Measurements from ENCODE around the gene MRPL23.

Gene MRPL23

DNA sequence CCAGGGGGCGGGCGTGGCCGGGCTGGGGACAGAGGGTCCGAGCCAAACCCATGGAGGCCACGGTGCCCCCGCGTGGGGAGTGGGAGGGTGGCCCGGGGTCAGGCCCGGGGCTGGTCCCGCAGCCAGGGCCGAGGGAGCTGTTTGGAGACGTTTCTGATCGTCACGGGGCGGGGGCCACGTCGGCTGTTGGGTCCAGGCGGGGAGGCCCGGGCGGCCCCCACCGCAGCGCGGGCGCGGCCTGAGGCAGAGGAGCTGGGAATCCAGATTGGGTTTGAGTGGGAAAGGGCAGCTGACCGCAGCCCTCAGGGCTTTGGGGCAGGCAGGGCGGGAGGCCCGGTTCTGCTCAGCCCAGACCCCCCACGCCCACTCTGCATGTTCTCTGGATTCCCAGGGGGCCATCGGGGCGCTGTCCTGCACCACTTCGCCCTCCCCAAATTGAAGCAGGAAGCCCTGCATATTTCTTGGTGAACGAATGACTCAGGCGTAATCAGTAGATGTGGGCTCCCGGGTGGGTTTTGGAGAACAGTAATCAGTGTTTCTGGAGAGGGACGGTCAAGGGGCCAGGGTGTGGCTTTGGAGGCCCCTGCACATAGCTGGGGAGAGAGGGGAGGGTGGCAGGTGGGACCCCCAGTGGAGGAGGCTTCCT is 583 bp downstream of the MRPL23 start:
- TF ChIP-seq SIN3A (IDR thresholded peaks at IDR 0.05; ENCODE audit: borderline replicate concordance, insufficient read depth, low read length) (no peak), POLR2AphosphoS5 (IDR thresholded peaks at IDR 0.05; ENCODE audit: low read depth, low read length) (no peak), FOXP2 (optimal IDR thresholded peaks at IDR 0.05; ENCODE audit: borderline replicate concordance, extremely low read depth, extremely low read length, insufficient read depth) (no peak), TAF1 (IDR thresholded peaks at IDR 0.05; ENCODE audit: borderline replicate concordance, insufficient read depth, low read length) (no peak)
- TF ChIP-seq, protein P1, sequence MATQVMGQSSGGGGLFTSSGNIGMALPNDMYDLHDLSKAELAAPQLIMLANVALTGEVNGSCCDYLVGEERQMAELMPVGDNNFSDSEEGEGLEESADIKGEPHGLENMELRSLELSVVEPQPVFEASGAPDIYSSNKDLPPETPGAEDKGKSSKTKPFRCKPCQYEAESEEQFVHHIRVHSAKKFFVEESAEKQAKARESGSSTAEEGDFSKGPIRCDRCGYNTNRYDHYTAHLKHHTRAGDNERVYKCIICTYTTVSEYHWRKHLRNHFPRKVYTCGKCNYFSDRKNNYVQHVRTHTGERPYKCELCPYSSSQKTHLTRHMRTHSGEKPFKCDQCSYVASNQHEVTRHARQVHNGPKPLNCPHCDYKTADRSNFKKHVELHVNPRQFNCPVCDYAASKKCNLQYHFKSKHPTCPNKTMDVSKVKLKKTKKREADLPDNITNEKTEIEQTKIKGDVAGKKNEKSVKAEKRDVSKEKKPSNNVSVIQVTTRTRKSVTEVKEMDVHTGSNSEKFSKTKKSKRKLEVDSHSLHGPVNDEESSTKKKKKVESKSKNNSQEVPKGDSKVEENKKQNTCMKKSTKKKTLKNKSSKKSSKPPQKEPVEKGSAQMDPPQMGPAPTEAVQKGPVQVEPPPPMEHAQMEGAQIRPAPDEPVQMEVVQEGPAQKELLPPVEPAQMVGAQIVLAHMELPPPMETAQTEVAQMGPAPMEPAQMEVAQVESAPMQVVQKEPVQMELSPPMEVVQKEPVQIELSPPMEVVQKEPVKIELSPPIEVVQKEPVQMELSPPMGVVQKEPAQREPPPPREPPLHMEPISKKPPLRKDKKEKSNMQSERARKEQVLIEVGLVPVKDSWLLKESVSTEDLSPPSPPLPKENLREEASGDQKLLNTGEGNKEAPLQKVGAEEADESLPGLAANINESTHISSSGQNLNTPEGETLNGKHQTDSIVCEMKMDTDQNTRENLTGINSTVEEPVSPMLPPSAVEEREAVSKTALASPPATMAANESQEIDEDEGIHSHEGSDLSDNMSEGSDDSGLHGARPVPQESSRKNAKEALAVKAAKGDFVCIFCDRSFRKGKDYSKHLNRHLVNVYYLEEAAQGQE (IDR thresholded peaks at IDR 0.05; ENCODE audit: insufficient read depth in 1 of 2, low read depth in 2 of 2, low read length in 2 of 2): no peak

DNA sequence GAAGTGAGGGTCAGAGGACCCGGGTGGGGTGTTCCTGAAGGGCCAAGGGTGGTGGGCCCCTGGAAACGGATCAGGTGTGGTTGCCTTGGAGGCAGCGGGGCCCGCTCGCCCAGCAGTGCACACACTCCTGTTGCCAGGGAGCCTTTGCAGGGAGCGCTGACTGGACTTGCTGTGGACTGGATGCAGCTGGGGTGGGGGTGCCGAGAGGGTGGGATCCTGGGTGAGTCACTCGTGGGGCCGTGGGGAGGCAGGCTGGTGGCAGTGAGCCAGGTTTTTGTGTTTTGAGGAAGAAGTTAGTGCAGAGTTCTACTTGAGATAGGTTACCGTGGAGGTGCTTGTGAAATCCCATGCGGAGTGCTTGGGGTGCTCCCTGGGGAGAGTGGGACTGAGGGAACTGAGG is 1.3 kb downstream of the MRPL23 start:
- TF ChIP-seq FOXP2 (optimal IDR thresholded peaks at IDR 0.05; ENCODE audit: borderline replicate concordance, extremely low read depth, extremely low read length, insufficient read depth): no peak
- no peak for TF ChIP-seq SIN3A (IDR thresholded peaks at IDR 0.05; ENCODE audit: borderline replicate concordance, insufficient read depth, low read length)
- no peak for TF ChIP-seq TAF1 (IDR thresholded peaks at IDR 0.05; ENCODE audit: borderline replicate concordance, insufficient read depth, low read length)
- TF ChIP-seq, protein P1 (IDR thresholded peaks at IDR 0.05; ENCODE audit: insufficient read depth in 1 of 2, low read depth in 2 of 2, low read length in 2 of 2): no peak
- TF ChIP-seq POLR2AphosphoS5 (IDR thresholded peaks at IDR 0.05; ENCODE audit: low read depth, low read length): no peak

DNA sequence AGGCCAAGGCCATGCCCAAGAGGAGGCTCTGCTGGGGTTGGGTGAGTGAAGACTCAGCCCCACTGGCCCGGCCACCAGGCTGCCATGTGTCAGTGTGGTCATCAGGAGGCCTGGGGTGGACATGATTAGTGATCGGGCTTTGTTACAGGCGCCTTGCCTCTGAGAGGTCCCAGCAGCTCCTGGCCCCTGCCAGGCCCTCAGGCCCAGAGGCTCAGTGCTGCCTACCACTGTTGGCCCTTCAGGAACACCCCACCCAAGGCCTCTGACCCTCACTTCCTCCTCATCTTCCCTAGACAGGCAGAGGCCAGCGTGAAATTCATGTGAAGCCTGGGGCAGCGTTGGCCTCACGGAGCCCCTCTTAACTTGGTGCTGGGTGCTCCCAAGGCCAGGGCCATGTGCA is 2.2 kb downstream of the MRPL23 start:
- no peak for TF ChIP-seq FOXP2 (optimal IDR thresholded peaks at IDR 0.05; ENCODE audit: borderline replicate concordance, extremely low read depth, extremely low read length, insufficient read depth)
- TF ChIP-seq POLR2AphosphoS5 (IDR thresholded peaks at IDR 0.05; ENCODE audit: low read depth, low read length): no peak
- TF ChIP-seq SIN3A (IDR thresholded peaks at IDR 0.05; ENCODE audit: borderline replicate concordance, insufficient read depth, low read length): no peak
- TF ChIP-seq, protein P1 (IDR thresholded peaks at IDR 0.05; ENCODE audit: insufficient read depth in 1 of 2, low read depth in 2 of 2, low read length in 2 of 2): no peak
- TF ChIP-seq TAF1 (IDR thresholded peaks at IDR 0.05; ENCODE audit: borderline replicate concordance, insufficient read depth, low read length): no peak

DNA sequence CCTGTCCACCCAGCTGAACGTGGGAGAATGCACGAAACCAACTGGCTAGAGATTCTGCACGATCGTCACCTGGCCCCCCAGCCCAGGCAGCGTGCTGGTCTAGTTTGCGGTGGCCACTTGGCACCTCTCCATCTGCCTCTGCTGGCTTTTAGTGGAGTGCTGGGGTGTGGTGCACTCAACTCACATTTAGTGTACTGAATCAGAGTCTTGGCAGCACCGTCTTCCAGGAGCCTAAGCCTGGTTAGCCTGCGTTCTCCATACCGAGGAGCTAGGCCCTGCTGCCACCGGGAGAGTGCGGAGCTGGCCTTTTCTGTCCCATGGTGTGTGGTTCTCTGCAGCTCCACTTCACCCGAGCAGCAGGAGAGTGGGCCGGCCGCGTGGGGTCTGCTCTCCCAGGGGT is 2.8 kb downstream of the MRPL23 start:
- TF ChIP-seq, protein P1 (IDR thresholded peaks at IDR 0.05; ENCODE audit: insufficient read depth in 1 of 2, low read depth in 2 of 2, low read length in 2 of 2): no peak
- TF ChIP-seq TAF1 (IDR thresholded peaks at IDR 0.05; ENCODE audit: borderline replicate concordance, insufficient read depth, low read length): no peak
- no peak for TF ChIP-seq POLR2AphosphoS5 (IDR thresholded peaks at IDR 0.05; ENCODE audit: low read depth, low read length)
- TF ChIP-seq FOXP2 (optimal IDR thresholded peaks at IDR 0.05; ENCODE audit: borderline replicate concordance, extremely low read depth, extremely low read length, insufficient read depth): no peak
- no peak for TF ChIP-seq SIN3A (IDR thresholded peaks at IDR 0.05; ENCODE audit: borderline replicate concordance, insufficient read depth, low read length)
